Measurements from ENCODE around the gene NENF.

The NENF gene

GRCh38 chr1:212454741-212455140 is 22.0 kb downstream of the NENF start:
- Histone ChIP-seq H3K27me3 (ENCODE audit: control insufficient read depth, insufficient read depth, low read length) (no peaks in the 10 kb centered on the region), H3K9me3 (ENCODE audit: control insufficient read depth, low read length) (no peaks in the 10 kb centered on the region), H3K4me1 (ENCODE audit: control insufficient read depth, insufficient read depth, low read length) (no peaks in the 10 kb centered on the region), H3K36me3 (ENCODE audit: control insufficient read depth, insufficient read depth, low read length) (no peaks in the 10 kb centered on the region), H3K9ac (ENCODE audit: low read length) (no peak overlapping the region), H3K4me3 (ENCODE audit: low read length) (no peak overlapping the region)

GRCh38 chr1:212455401-212455800 is 22.7 kb downstream of the NENF start:
- H3K9me3 ChIP-seq (ENCODE audit: control insufficient read depth, low read length), result no peaks in the 10 kb centered on the region
- no peaks in the 10 kb centered on the region for H3K36me3 ChIP-seq (ENCODE audit: control insufficient read depth, insufficient read depth, low read length)
- no peak overlapping the region for H3K4me3 ChIP-seq (ENCODE audit: low read length)
- no peaks in the 10 kb centered on the region for H3K4me1 ChIP-seq (ENCODE audit: control insufficient read depth, insufficient read depth, low read length)
- H3K9ac ChIP-seq (ENCODE audit: low read length), result no peak overlapping the region
- H3K27me3 ChIP-seq (ENCODE audit: control insufficient read depth, insufficient read depth, low read length), result no peaks in the 10 kb centered on the region

GRCh38 chr1:212455803-212456528 is 23.2 kb downstream of the NENF start:
- no peaks in the 10 kb centered on the region for H3K4me1 ChIP-seq (ENCODE audit: control insufficient read depth, insufficient read depth, low read length)
- H3K4me3 ChIP-seq (ENCODE audit: low read length), result no peak overlapping the region
- H3K9ac ChIP-seq (ENCODE audit: low read length), result peak overlapping the region; percentile 8

GRCh38 chr1:212457740-212458338 is 25.1 kb downstream of the NENF start:
- no peaks in the 10 kb centered on the region for H3K36me3 ChIP-seq (ENCODE audit: control insufficient read depth, insufficient read depth, low read length)
- no peak overlapping the region for H3K4me3 ChIP-seq (ENCODE audit: low read length)
- H3K9me3 ChIP-seq (ENCODE audit: control insufficient read depth, low read length), result no peaks in the 10 kb centered on the region
- no peak overlapping the region for H3K9ac ChIP-seq (ENCODE audit: low read length)
- H3K27me3 ChIP-seq (ENCODE audit: control insufficient read depth, insufficient read depth, low read length), result no peaks in the 10 kb centered on the region
- no peaks in the 10 kb centered on the region for H3K4me1 ChIP-seq (ENCODE audit: control insufficient read depth, insufficient read depth, low read length)

More at GRCh38 chr1:212455803-212456528, 23.2 kb downstream of the NENF start:
- H3K9me3 ChIP-seq (ENCODE audit: control insufficient read depth, low read length), result no peaks in the 10 kb centered on the region
- H3K27me3 ChIP-seq (ENCODE audit: control insufficient read depth, insufficient read depth, low read length), result no peaks in the 10 kb centered on the region
- no peaks in the 10 kb centered on the region for H3K36me3 ChIP-seq (ENCODE audit: control insufficient read depth, insufficient read depth, low read length)

- Histone ChIP-seq H3K27me3 (ENCODE audit: control insufficient read depth, insufficient read depth, low read length) (no peaks in the 10 kb centered on the region), H3K9me3 (ENCODE audit: control insufficient read depth, low read length) (no peaks in the 10 kb centered on the region), H3K36me3 (ENCODE audit: control insufficient read depth, insufficient read depth, low read length) (no peaks in the 10 kb centered on the region), H3K4me3 (ENCODE audit: low read length) (no peak overlapping the region), H3K9ac (ENCODE audit: low read length) (no peak overlapping the region), H3K4me1 (ENCODE audit: control insufficient read depth, insufficient read depth, low read length) (no peaks in the 10 kb centered on the region)
Measured at GRCh38 chr1:212458817-212459216, 26.1 kb downstream of the NENF start.

- H3K36me3 ChIP-seq (ENCODE audit: control insufficient read depth, insufficient read depth, low read length), result no peaks in the 10 kb centered on the region
- H3K4me3 ChIP-seq (ENCODE audit: low read length), result no peak overlapping the region
- no peaks in the 10 kb centered on the region for H3K4me1 ChIP-seq (ENCODE audit: control insufficient read depth, insufficient read depth, low read length)
- H3K9ac ChIP-seq (ENCODE audit: low read length), result no peak overlapping the region
- H3K27me3 ChIP-seq (ENCODE audit: control insufficient read depth, insufficient read depth, low read length), result no peaks in the 10 kb centered on the region
- no peaks in the 10 kb centered on the region for H3K9me3 ChIP-seq (ENCODE audit: control insufficient read depth, low read length)
Measured at GRCh38 chr1:212459656-212460055, 26.9 kb downstream of the NENF start.

DNA sequence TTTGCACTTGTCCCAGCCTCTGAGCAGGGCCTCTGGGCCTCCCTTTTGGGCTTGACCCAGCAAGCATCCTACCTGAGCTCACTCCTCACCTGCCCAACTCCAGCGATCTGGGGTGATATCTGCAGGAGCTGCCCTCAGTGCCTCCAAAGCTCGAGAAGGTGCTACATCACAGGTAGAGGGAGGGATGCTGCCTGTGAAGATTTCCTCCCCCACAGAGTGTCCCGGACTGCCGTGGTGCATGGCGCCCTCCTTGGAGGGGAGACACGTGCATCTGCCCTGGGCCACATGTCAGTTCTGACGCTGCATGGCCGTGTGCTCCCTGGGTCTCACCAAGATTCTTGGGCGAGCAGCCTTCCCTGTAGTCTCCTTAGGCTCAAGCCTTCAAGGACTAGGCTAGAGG is 27.7 kb downstream of the NENF start:
- no peaks in the 10 kb centered on the region for H3K4me1 ChIP-seq (ENCODE audit: control insufficient read depth, insufficient read depth, low read length)
- H3K4me3 ChIP-seq (ENCODE audit: low read length), result no peak overlapping the region
- H3K9me3 ChIP-seq (ENCODE audit: control insufficient read depth, low read length), result no peaks in the 10 kb centered on the region
- no peaks in the 10 kb centered on the region for H3K36me3 ChIP-seq (ENCODE audit: control insufficient read depth, insufficient read depth, low read length)
- H3K27me3 ChIP-seq (ENCODE audit: control insufficient read depth, insufficient read depth, low read length), result no peaks in the 10 kb centered on the region
- no peak overlapping the region for H3K9ac ChIP-seq (ENCODE audit: low read length)

DNA sequence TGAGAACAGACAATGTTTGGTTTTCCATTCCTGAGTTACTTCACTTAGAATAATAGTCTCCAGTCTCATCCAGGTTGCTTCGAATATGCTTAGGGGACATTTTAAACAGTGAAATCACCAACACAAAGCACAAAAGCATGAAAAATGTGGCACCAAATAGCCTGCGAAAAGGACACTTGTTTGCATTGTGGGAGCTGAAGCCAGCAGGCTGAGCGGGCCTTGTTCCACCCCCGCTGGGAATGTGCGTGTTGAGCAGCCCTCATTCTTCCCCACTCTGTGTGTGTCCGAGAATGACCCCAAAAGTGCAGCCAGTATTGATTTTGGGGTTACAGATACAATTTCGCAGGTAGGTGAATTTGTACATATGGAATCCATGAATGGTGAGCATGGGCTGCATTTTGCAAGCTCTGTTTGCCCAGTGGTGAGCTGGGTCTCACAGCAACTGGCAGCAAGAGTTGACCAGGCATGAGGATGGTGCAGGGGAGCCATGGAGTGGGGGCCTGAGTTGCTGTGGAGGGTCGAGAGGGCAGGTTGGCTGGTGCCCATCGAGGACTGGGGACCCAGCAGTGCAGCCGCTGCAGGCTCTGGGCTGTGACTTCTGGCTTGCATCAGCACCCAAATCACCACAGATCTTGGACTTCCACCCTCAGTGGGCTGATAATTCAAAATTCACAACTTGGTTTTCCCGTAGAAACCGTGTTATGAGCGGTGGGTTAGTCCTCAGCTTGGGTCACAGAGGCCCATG is 29.4 kb downstream of the NENF start:
- no peak overlapping the region for H3K9ac ChIP-seq (ENCODE audit: low read length)
- no peak overlapping the region for H3K4me3 ChIP-seq (ENCODE audit: low read length)
- no peaks in the 10 kb centered on the region for H3K4me1 ChIP-seq (ENCODE audit: control insufficient read depth, insufficient read depth, low read length)

GRCh38 chr1:212463565-212464285 is 31.0 kb downstream of the NENF start:
- no peak overlapping the region for H3K4me3 ChIP-seq (ENCODE audit: low read length)
- H3K27me3 ChIP-seq (ENCODE audit: control insufficient read depth, insufficient read depth, low read length), result no peaks in the 10 kb centered on the region
- H3K36me3 ChIP-seq (ENCODE audit: control insufficient read depth, insufficient read depth, low read length), result no peaks in the 10 kb centered on the region
- no peaks in the 10 kb centered on the region for H3K4me1 ChIP-seq (ENCODE audit: control insufficient read depth, insufficient read depth, low read length)
- H3K9ac ChIP-seq (ENCODE audit: low read length), result no peak overlapping the region
- H3K9me3 ChIP-seq (ENCODE audit: control insufficient read depth, low read length), result no peaks in the 10 kb centered on the region

More for the DNA sequence above, 29.4 kb downstream of the NENF start:
- Histone ChIP-seq H3K36me3 (ENCODE audit: control insufficient read depth, insufficient read depth, low read length) (no peaks in the 10 kb centered on the region), H3K9me3 (ENCODE audit: control insufficient read depth, low read length) (no peaks in the 10 kb centered on the region), H3K27me3 (ENCODE audit: control insufficient read depth, insufficient read depth, low read length) (no peaks in the 10 kb centered on the region)

GRCh38 chr1:212465311-212465710 is 32.6 kb downstream of the NENF start:
- H3K27me3 ChIP-seq (ENCODE audit: control insufficient read depth, insufficient read depth, low read length), result no peaks in the 10 kb centered on the region
- H3K36me3 ChIP-seq (ENCODE audit: control insufficient read depth, insufficient read depth, low read length), result no peaks in the 10 kb centered on the region
- H3K4me3 ChIP-seq (ENCODE audit: low read length), result no peak overlapping the region
- peaks cover 6% of the 10 kb centered on the region for H3K4me1 ChIP-seq (ENCODE audit: control insufficient read depth, insufficient read depth, low read length)
- no peak overlapping the region for H3K9ac ChIP-seq (ENCODE audit: low read length)
- no peaks in the 10 kb centered on the region for H3K9me3 ChIP-seq (ENCODE audit: control insufficient read depth, low read length)

DNA sequence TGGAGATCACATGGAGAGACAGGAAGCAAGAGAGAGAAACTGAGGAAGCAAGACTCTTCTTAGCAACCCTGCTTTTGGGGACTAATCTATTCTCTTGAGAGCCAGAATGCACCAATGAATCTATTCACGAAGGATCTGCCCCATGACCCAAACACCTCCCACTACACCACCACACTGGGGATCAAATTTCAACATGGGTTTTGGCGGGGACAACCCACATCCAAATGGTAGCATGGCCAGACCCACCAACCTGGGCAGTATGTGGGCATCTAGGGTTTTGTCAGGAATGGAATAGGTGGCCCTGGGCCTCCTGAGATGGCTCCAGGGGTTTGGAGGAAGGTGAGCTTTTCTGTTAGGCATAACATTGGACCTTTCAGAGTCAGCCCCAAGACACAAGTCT is 33.7 kb downstream of the NENF start:
- H3K27me3 ChIP-seq (ENCODE audit: control insufficient read depth, insufficient read depth, low read length), result no peaks in the 10 kb centered on the region
- H3K9ac ChIP-seq (ENCODE audit: low read length), result no peak overlapping the region
- H3K9me3 ChIP-seq (ENCODE audit: control insufficient read depth, low read length), result no peaks in the 10 kb centered on the region
- H3K4me3 ChIP-seq (ENCODE audit: low read length), result no peak overlapping the region
- peaks cover 13% of the 10 kb centered on the region for H3K4me1 ChIP-seq (ENCODE audit: control insufficient read depth, insufficient read depth, low read length)
- H3K36me3 ChIP-seq (ENCODE audit: control insufficient read depth, insufficient read depth, low read length), result no peaks in the 10 kb centered on the region
